NT2/D1 (cell line): Measurements from ENCODE around the gene CLDN22.

Source experiments
- SUZ12 ChIP-seq: IDR thresholded peaks from 2 replicates; pipeline ENCODE4 v1.6.1; 2011; ENCODE audit not compliant: insufficient read length, insufficient read depth; ENCODE audit errors: extremely low read depth
- YY1 ChIP-seq: IDR thresholded peaks from 2 replicates; pipeline ENCODE4 v1.6.1; 2011; ENCODE audit not compliant: insufficient read length, insufficient read depth
- ZNF274 ChIP-seq: IDR thresholded peaks from 2 replicates; pipeline ENCODE4 v1.6.1; 2011; ENCODE audit warnings: mild to moderate bottlenecking, low read depth, low read length

DNA sequence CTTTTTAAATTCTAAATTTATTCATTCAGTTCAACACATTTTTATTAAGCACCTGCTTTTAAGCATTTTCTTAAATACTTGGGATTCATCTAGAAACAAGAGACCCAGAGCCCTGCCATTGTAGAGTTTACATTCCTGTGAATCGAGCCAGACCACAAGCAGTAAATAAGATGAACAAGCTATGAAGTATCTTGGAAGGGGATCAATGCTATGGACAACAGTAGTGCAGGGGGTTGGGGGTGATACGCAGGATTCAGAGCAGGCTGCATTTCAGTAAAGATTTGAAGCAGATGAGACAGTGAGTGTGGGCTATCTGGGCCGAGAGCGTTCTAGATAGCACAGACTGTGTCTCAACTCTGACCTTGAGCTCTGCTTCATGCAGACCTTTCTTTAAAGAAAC is 35.1 kb downstream of the CLDN22 start:
- TF ChIP-seq ZNF274 (no peak), YY1 (no peak), SUZ12 (no peak)
